RWPE2 (cell line): Measurements from ENCODE around the gene MPG.

Experiments used
- ATAC-seq: fragments of 200-7000 bp; cut with Tn5 transposase; 3 replicates; pipeline ENCODE4 v1.9.1; 2021; ENCODE audit warnings: low read depth
- DNase-seq: peaks from one replicate; pipeline ENCODE4 v3.0.0-alpha.2; 2020; ENCODE audit warnings: low spot score
- H3K27ac ChIP-seq: fragments of 450-650 bp; 2 replicates; pipeline ENCODE4 v1.5.1; 2017; ENCODE audit warnings: mild to moderate bottlenecking; ENCODE audit not compliant: poor library complexity, severe bottlenecking
- H3K27me3 ChIP-seq: fragments of 250-450 bp; sonication (Bioruptor Pico); 2 replicates; pipeline ENCODE4 v1.5.1; 2021; ENCODE audit warnings: mild to moderate bottlenecking, moderate library complexity; ENCODE audit not compliant: insufficient read depth, poor library complexity, severe bottlenecking
- H3K36me3 ChIP-seq: fragments of 250-450 bp; sonication (Bioruptor Pico); 2 replicates; pipeline ENCODE4 v1.5.1; 2020; ENCODE audit warnings: low read depth, mild to moderate bottlenecking, moderate library complexity
- H3K4me1 ChIP-seq: fragments of 250-450 bp; sonication (Bioruptor Pico); 2 replicates; pipeline ENCODE4 v1.5.1; 2021; ENCODE audit warnings: mild to moderate bottlenecking, moderate library complexity; ENCODE audit not compliant: insufficient read depth, poor library complexity, severe bottlenecking
- H3K4me3 ChIP-seq: fragments of 250-450 bp; sonication (Bioruptor Pico); 2 replicates; pipeline ENCODE4 v1.5.1; 2021; ENCODE audit warnings: mild to moderate bottlenecking, moderate library complexity; ENCODE audit not compliant: severe bottlenecking
- H3K9me3 ChIP-seq: fragments of 250-450 bp; sonication (Bioruptor Pico); 2 replicates; pipeline ENCODE4 v1.5.1; 2021; ENCODE audit warnings: mild to moderate bottlenecking, moderate library complexity; ENCODE audit not compliant: severe bottlenecking
- TF ChIP-seq, protein P1 (sequence below): fragments of 450-650 bp; IDR thresholded peaks from one replicate; pipeline ENCODE4 v1.5.1; 2017; ENCODE audit warnings: mild to moderate bottlenecking, moderate library complexity; ENCODE audit not compliant: poor library complexity, severe bottlenecking

The MPG gene

DNA sequence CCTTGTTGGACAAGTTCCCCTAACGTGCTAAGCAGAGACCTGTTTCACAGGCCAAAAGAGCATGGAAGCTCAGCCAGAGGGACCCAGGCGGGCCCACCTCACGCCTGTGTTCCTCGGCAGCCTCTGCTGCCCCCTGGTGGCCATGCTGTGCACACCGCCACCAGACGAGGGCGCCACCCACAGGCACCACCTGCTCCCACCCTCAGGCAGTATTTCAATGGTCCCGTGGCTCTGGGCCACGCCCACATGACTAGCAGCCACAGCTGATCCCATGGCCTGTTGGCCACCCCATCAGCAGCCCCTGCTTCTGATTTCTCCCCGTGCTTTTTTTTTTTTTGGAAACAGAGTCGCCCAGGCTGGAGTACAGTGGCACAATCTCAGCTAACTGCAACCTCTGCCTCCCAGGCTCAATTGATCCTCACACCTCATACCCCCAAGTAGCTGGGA is 18.9 kb downstream of the MPG start:
- H3K36me3 ChIP-seq, result peaks cover 49% of the 10 kb centered on the region
- no peaks in the 10 kb centered on the region for H3K27me3 ChIP-seq
- H3K27ac ChIP-seq, result no peak overlapping the region
- peak; percentile 66 for ATAC-seq
- DNase-seq, result peak; percentile 87
- no peaks in the 10 kb centered on the region for H3K4me1 ChIP-seq
- H3K9me3 ChIP-seq, result no peaks in the 10 kb centered on the region
- no peak overlapping the region for H3K4me3 ChIP-seq
- TF ChIP-seq, protein P1, sequence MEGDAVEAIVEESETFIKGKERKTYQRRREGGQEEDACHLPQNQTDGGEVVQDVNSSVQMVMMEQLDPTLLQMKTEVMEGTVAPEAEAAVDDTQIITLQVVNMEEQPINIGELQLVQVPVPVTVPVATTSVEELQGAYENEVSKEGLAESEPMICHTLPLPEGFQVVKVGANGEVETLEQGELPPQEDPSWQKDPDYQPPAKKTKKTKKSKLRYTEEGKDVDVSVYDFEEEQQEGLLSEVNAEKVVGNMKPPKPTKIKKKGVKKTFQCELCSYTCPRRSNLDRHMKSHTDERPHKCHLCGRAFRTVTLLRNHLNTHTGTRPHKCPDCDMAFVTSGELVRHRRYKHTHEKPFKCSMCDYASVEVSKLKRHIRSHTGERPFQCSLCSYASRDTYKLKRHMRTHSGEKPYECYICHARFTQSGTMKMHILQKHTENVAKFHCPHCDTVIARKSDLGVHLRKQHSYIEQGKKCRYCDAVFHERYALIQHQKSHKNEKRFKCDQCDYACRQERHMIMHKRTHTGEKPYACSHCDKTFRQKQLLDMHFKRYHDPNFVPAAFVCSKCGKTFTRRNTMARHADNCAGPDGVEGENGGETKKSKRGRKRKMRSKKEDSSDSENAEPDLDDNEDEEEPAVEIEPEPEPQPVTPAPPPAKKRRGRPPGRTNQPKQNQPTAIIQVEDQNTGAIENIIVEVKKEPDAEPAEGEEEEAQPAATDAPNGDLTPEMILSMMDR, result peak; percentile 97

DNA sequence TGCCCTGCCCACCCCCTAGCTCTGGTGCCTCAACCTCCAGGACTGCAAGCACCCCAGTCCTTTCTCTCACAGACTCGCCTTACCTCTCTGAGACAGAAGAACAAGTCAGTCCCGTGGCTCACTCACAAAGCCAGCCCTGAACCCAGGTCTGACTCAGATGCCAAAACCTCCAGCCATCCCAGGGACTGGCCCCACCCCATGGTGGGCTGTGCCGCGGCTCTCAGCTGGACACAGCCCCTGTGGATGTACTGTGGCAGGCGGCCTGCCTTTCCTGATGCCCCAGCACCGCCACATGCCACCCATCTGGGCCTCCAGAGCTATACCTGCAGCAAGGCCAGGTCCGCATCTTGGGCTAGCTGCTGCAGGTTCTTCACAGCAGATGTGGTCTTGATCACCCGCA is 19.8 kb downstream of the MPG start:
- peaks cover 49% of the 10 kb centered on the region for H3K36me3 ChIP-seq
- DNase-seq (no peak), ATAC-seq (no peak)
- TF ChIP-seq, protein P1, result no peak
- H3K9me3 ChIP-seq, result no peaks in the 10 kb centered on the region
- H3K27me3 ChIP-seq, result no peaks in the 10 kb centered on the region
- no peak overlapping the region for H3K4me3 ChIP-seq
- no peaks in the 10 kb centered on the region for H3K4me1 ChIP-seq
- no peak overlapping the region for H3K27ac ChIP-seq

DNA sequence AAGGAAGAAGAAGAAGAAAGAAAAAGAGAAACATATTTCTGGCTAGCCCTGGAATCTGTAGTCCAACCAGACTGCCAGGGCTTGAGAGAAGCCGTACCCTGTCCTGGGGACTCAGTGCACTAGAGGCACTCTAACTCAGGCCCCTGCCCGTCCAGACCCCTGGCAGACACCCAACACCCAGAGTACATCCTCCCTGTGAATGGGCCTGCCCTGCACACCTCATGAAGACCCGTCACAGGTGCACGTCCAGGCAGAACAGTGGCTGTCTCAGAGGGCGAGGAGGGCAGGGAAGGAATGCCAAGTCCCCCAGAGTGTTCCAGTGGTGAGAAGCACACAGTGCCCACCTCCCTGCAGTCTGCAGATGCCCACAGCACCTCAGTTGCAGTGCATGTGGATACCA is 23.0 kb downstream of the MPG start:
- no peaks in the 10 kb centered on the region for H3K9me3 ChIP-seq
- H3K27me3 ChIP-seq, result no peaks in the 10 kb centered on the region
- no peak for ATAC-seq
- no peak overlapping the region for H3K27ac ChIP-seq
- H3K4me3 ChIP-seq, result no peak overlapping the region
- H3K36me3 ChIP-seq, result peaks cover 61% of the 10 kb centered on the region
- DNase-seq, result no peak
- TF ChIP-seq, protein P1, result no peak
- H3K4me1 ChIP-seq, result no peaks in the 10 kb centered on the region

DNA sequence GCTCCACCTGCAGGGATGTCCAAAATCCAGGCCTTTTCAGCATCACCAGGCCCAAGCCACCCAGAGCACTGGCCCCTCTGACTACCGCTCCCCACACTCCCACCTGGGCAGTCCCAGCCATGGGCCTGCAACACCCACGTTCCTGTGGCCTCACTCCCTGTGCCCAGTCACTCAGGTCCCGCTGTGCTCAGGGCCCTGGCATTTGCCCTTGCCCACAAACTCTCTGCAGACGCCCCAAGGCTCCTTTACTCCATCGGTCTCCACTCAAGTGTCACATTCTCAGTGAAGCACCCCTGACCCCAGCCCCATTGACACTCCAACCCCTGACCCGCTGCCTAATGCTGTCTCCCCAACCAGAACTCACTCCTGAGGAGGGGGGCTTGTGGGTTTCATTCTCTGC is 23.6 kb downstream of the MPG start:
- Histone ChIP-seq H3K4me3 (no peak overlapping the region), H3K27ac (no peak overlapping the region), H3K4me1 (no peaks in the 10 kb centered on the region), H3K9me3 (no peaks in the 10 kb centered on the region), H3K36me3 (peaks cover 61% of the 10 kb centered on the region), H3K27me3 (no peaks in the 10 kb centered on the region)
- TF ChIP-seq, protein P1, result no peak
- ATAC-seq, result no peak
- no peak for DNase-seq

DNA sequence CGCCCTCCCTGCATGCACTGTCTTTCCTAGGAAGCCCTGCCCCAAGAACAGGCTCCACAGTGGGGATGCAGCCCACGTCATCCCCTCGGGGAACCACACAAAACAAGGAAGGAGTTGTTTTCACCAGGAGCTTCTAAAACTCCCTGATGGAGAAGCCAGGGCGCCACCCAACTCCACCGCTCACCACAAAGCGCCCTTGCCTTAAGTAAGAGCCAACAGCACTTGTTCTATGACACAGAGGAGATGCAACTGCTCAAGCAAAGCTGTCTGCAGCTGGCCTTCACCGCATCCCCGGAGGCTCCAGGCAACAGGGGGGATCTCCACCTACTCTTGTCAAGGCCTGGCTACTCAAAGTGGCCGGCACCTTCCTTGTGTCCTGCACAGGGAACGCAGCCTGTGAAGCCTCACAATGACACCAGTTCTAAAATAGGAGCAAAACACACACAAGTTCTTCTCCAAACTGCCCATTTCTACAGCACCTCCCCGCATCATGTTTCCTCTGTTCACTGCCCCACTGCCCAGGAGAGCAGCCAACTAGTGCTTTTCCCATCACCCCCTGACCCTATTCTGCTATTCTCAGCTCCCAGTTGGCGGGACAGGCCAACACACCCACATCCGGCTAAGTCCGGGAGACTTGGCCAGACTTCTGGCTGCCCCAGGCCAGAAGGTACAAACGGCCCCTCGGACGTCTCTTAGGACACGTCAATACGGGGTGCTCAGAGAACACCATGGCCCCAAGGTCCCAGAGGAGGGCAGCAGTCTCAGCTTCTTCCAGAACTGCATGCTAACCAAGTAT is 24.2 kb downstream of the MPG start:
- TF ChIP-seq, protein P1, result no peak
- ATAC-seq, result no peak
- Histone ChIP-seq H3K9me3 (no peaks in the 10 kb centered on the region), H3K4me3 (no peak overlapping the region), H3K27me3 (no peaks in the 10 kb centered on the region), H3K36me3 (peaks cover 66% of the 10 kb centered on the region), H3K27ac (no peak overlapping the region), H3K4me1 (no peaks in the 10 kb centered on the region)
- DNase-seq, result no peak
